ENCODE data around the gene FHIT.

The FHIT gene

GRCh38 chr3:60219501-60219900 is 1031.8 kb downstream of the FHIT start:
- H2AFZ ChIP-seq, result no peak overlapping the region

GRCh38 chr3:60217156-60217911 is 1033.9 kb downstream of the FHIT start:
- no peak overlapping the region for H3K27ac ChIP-seq
- no peak overlapping the region for H2AFZ ChIP-seq
- H3K79me2 ChIP-seq, result no peaks in the 10 kb centered on the region
- H3K4me2 ChIP-seq (ENCODE audit: low read length), result no peak overlapping the region
- no peak overlapping the region for H3K9ac ChIP-seq
- H3K4me3 ChIP-seq (ENCODE audit: low read depth, low read length), result no peak overlapping the region
- no peaks in the 10 kb centered on the region for H3K36me3 ChIP-seq (ENCODE audit: control insufficient read depth, insufficient read depth, low read length)
- H3K4me1 ChIP-seq, result no peaks in the 10 kb centered on the region
- H3K27me3 ChIP-seq (ENCODE audit: control insufficient read depth, insufficient read depth, low read length), result no peaks in the 10 kb centered on the region
- TF ChIP-seq CTCF (IDR thresholded peaks at IDR 0.05), result no peak
- H3K9me3 ChIP-seq (ENCODE audit: control insufficient read depth, low read length), result no peaks in the 10 kb centered on the region

More at GRCh38 chr3:60219501-60219900, 1031.8 kb downstream of the FHIT start:
- H3K9me3 ChIP-seq (ENCODE audit: control insufficient read depth, low read length), result no peaks in the 10 kb centered on the region
- no peak overlapping the region for H3K9ac ChIP-seq
- H3K36me3 ChIP-seq (ENCODE audit: control insufficient read depth, insufficient read depth, low read length), result no peaks in the 10 kb centered on the region
- no peaks in the 10 kb centered on the region for H3K79me2 ChIP-seq
- no peak for TF ChIP-seq CTCF (IDR thresholded peaks at IDR 0.05)
- H3K27ac ChIP-seq, result no peak overlapping the region
- H3K4me2 ChIP-seq (ENCODE audit: low read length), result no peak overlapping the region
- no peaks in the 10 kb centered on the region for H3K4me1 ChIP-seq
- no peaks in the 10 kb centered on the region for H3K27me3 ChIP-seq (ENCODE audit: control insufficient read depth, insufficient read depth, low read length)
- H3K4me3 ChIP-seq (ENCODE audit: low read depth, low read length), result no peak overlapping the region

GRCh38 chr3:60216462-60217075 is 1034.7 kb downstream of the FHIT start:
- Histone ChIP-seq H3K27me3 (ENCODE audit: control insufficient read depth, insufficient read depth, low read length) (no peaks in the 10 kb centered on the region), H2AFZ (no peak overlapping the region), H3K4me3 (ENCODE audit: low read depth, low read length) (no peak overlapping the region), H3K36me3 (ENCODE audit: control insufficient read depth, insufficient read depth, low read length) (no peaks in the 10 kb centered on the region), H3K9me3 (ENCODE audit: control insufficient read depth, low read length) (no peaks in the 10 kb centered on the region), H3K9ac (no peak overlapping the region), H3K79me2 (no peaks in the 10 kb centered on the region), H3K27ac (no peak overlapping the region), H3K4me1 (no peaks in the 10 kb centered on the region), H3K4me2 (ENCODE audit: low read length) (no peak overlapping the region)
- TF ChIP-seq CTCF (IDR thresholded peaks at IDR 0.05), result no peak

- Histone ChIP-seq H3K4me2 (ENCODE audit: low read length) (no peak overlapping the region), H2AFZ (no peak overlapping the region), H3K79me2 (no peaks in the 10 kb centered on the region), H3K4me3 (ENCODE audit: low read depth, low read length) (no peak overlapping the region), H3K9me3 (ENCODE audit: control insufficient read depth, low read length) (no peaks in the 10 kb centered on the region), H3K27ac (no peak overlapping the region), H3K9ac (no peak overlapping the region), H3K4me1 (no peaks in the 10 kb centered on the region), H3K27me3 (ENCODE audit: control insufficient read depth, insufficient read depth, low read length) (no peaks in the 10 kb centered on the region), H3K36me3 (ENCODE audit: control insufficient read depth, insufficient read depth, low read length) (no peaks in the 10 kb centered on the region)
- TF ChIP-seq CTCF (IDR thresholded peaks at IDR 0.05), result no peak
These were observed 1035.3 kb downstream of the FHIT start for GRCh38 chr3:60215946-60216345.
